HG02623 (cell line): Measurements from ENCODE around the gene SLC17A9.
"Not testable (repeated sequence)": the region's sequence is repeated elsewhere in the genome, so short reads cannot be mapped to it uniquely, and the experiment has no call there.

Source experiments
- ATAC-seq: cut with Tn5 transposase; IDR thresholded peaks from one replicate; pipeline ENCODE4 v1.9.1; 2021; ENCODE audit warnings: moderate library complexity; ENCODE audit not compliant: unreplicated experiment

SLC17A9 gene

GRCh38 chr20:62918831-62919230 lies 33.7 kb upstream of the SLC17A9 start:
- ATAC-seq: no peak

- ATAC-seq: no peak
Observed at GRCh38 chr20:62920039-62920645, 32.4 kb upstream of the SLC17A9 start.

- no peak for ATAC-seq
Observed at GRCh38 chr20:62921119-62921687, 31.3 kb upstream of the SLC17A9 start.

- ATAC-seq: no peak
Observed at GRCh38 chr20:62922451-62922921, 30.0 kb upstream of the SLC17A9 start.

GRCh38 chr20:62923059-62923668 lies 29.3 kb upstream of the SLC17A9 start:
- ATAC-seq: not testable (repeated sequence)

GRCh38 chr20:62923669-62924441 lies 28.7 kb upstream of the SLC17A9 start:
- no peak for ATAC-seq

- ATAC-seq: no peak
Observed at GRCh38 chr20:62924442-62925075, 27.9 kb upstream of the SLC17A9 start.

GRCh38 chr20:62925076-62925419 lies 27.5 kb upstream of the SLC17A9 start:
- ATAC-seq: no peak

GRCh38 chr20:62925420-62926228 lies 26.9 kb upstream of the SLC17A9 start:
- peak; percentile 4 for ATAC-seq

GRCh38 chr20:62926229-62927127 lies 26.0 kb upstream of the SLC17A9 start, which contains the start of gene DIDO1:
TSS of gene DIDO1 (minus strand) at chr20:62926505.
- peak; percentile 68 for ATAC-seq

GRCh38 chr20:62927128-62927705 lies 25.3 kb upstream of the SLC17A9 start:
- no peak for ATAC-seq

GRCh38 chr20:62928246-62928939 lies 24.1 kb upstream of the SLC17A9 start:
- no peak for ATAC-seq

- ATAC-seq: no peak
Observed at GRCh38 chr20:62929051-62929538, 23.4 kb upstream of the SLC17A9 start.

GRCh38 chr20:62931464-62931863 lies 21.0 kb upstream of the SLC17A9 start:
- ATAC-seq: no peak

GRCh38 chr20:62933966-62934365 lies 18.5 kb upstream of the SLC17A9 start:
- ATAC-seq: no peak

- no peak for ATAC-seq
Observed at GRCh38 chr20:62935204-62935967, 17.1 kb upstream of the SLC17A9 start.

- ATAC-seq: no peak
Observed at GRCh38 chr20:62935968-62936585, 16.4 kb upstream of the SLC17A9 start.
